Measurements from ENCODE around the gene RCAN1.
"Not testable (repeated sequence)": the region's sequence is repeated elsewhere in the genome, so short reads cannot be mapped to it uniquely, and the experiment has no call there.

Gene RCAN1

GRCh38 chr21:34511787-34512455, 103.0 kb downstream of the RCAN1 start, which contains the start of gene KCNE1:
Gene KCNE1, minus strand, starts transcription at chr21:34512210. Its CDS starts 62,576 bp downstream, at chr21:34449634.
- no peak for DNase-seq

- no peak for DNase-seq
These were observed 103.7 kb downstream of the RCAN1 start for GRCh38 chr21:34511181-34511580.

DNA sequence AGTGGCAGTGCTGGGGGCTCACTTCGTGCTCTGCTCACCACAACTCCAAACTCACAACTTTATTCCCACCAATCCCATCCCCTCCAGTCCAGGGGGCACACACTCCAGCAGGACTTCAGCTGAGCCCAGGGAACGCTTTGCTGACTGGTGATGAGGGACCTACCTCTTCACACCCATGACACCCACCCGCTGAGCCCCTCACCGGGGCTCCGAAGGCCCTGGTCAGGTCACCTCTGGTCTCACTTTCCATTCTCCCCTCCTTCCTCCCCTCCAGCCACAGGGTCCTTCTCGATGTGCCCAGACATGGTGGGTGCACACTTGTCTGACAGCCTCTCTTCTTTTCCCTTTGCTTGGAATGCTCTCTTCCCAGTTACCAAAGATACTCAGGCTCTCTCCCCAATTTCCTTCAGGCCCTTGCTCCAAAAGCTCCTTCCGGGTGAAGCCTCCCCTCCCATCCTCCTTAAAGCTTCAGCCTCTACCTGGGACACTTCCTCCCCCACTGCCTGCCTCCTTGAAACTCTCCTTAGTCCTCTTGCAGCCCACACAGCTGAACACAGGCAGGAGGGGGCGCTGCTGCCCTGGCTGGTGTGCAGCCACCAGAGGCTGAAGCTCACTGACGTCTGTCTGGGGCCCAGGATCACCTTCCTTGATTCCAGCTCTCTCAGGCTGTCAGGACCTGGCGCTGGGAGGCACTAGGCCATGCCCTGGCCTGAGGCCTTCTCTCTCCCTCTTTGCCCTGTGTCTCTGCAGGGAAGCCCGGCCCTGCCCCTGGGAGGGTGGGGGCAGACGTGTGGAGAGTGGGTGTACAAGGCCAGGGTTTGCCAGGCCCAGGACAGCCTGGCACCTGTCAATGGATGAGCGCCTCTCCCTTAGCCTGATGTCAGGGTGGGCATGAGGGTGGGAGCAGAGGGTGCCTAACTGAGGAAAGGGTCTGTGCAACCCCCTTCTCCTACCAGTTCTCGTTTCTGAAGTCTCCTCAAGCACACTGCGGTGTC, 104.5 kb downstream of the RCAN1 start:
- peak; percentile 35 for DNase-seq

- DNase-seq, result no peak
These were observed 105.8 kb downstream of the RCAN1 start for GRCh38 chr21:34509151-34509550.

DNA sequence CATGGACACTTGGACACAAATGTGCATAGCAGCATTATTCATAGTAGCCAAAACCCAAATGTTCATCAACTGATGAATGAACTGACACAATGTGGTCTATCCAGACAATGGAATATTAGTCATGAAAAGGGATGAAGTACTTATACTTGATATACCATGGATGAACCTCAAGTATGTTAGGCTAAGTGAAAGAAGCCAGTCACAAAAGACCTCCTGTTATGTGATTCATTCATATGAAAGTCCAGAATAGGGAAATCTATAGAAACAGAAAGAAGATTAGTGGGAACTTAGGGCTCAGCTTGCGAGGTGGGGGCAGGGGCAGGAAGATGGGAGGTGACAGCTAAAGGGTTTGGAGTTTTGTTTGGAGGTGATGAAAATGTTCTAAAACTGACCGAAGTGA, 110.3 kb downstream of the RCAN1 start:
- no peak for DNase-seq

GRCh38 chr21:34502480-34503106, 112.3 kb downstream of the RCAN1 start:
- no peak for DNase-seq

DNA sequence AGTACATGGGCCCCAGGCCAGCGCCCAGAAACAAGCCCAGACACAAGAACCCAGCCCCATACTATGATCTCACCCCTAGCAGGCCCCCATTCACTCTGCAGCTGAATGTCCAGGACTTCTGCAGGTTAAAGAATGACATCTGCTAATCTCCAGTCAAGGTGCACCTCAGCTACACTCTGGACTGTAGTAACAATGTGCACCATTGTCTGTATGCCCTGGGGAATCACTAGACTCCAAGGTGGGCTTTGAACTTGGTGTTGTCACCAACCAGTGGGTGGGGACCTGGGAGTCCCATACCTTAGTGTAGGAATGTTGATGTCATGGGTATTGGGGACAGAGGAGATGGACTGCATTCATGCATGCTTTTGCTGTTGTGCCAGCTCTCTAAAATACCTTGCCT, 113.2 kb downstream of the RCAN1 start:
- no peak for DNase-seq

- DNase-seq, result no peak
These were observed 114.7 kb downstream of the RCAN1 start for GRCh38 chr21:34500191-34500590.

- DNase-seq, result no peak
These were observed 115.8 kb downstream of the RCAN1 start for GRCh38 chr21:34499116-34499515.

DNA sequence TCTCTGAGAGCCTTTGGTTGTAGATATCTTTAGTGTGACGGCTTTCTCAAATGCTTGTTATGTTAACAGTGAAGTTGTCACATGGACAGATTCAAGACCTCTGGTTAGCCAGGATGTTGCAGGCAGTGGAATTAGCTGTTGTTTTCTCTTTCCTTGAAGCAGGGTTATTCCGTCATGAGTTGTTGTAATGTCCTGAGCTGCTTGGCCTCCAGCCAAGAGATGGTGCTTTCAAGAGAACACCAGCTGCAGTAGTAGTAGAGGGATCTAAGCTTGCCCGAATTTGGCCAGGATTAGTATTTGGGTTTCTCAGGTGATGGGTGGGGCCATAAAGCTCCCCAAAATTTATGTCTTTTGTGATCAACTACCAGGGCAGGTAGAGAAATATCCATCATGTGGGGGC, 116.3 kb downstream of the RCAN1 start:
- peak; percentile 50 for DNase-seq

- not testable (repeated sequence) for DNase-seq
These were observed 131.1 kb downstream of the RCAN1 start for GRCh38 chr21:34483854-34484253.

DNA sequence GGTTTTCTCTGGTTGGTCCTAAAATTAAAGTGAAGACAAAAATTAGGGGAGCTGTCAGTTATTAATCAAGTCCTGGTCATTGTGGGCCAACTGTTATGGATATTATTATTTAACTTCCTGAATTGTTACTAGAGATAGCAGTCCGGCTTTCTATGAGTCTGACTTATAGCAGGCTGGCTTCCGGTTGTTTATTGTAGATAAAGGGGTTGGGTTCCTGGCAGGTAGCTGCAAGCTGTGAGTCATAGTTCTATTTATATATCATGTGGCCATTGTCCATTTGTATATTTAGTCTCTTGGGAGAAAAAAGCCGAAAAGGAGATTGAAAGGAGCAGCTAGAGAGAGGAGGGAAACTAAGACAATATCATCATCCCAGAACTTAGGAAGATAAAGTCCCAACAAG, 131.5 kb downstream of the RCAN1 start:
- DNase-seq, result not testable (repeated sequence)

- DNase-seq, result not testable (repeated sequence)
These were observed 147.6 kb downstream of the RCAN1 start for GRCh38 chr21:34467333-34467732.
